Loucy (cell line): ENCODE measurements around the gene NGFR.

Source experiments
- H2AFZ ChIP-seq: fragments of 200-600 bp; sonication (generic); 2 replicates; pipeline ENCODE4 v1.6.0; 2016; ENCODE audit warnings: antibody characterized with exemption, mild to moderate bottlenecking, low read length, moderate library complexity
- H3F3A ChIP-seq: fragments of 200-600 bp; 2 replicates; pipeline ENCODE4 v1.6.0; 2016; ENCODE audit warnings: antibody characterized with exemption, low read depth, mild to moderate bottlenecking
- H3K27me3 ChIP-seq: fragments of 200-600 bp; sonication (generic); 2 replicates; pipeline ENCODE4 v1.6.1; 2014; ENCODE audit warnings: low read length, mild to moderate bottlenecking; ENCODE audit not compliant: insufficient read depth, poor library complexity, severe bottlenecking
- H3K36me3 ChIP-seq: fragments of 200-600 bp; sonication (generic); 2 replicates; pipeline ENCODE4 v1.6.1; 2016; ENCODE audit warnings: low read length; ENCODE audit not compliant: insufficient read depth
- H3K4me1 ChIP-seq: fragments of 200-600 bp; sonication (generic); 2 replicates; pipeline ENCODE4 v1.5.1; 2014; ENCODE audit warnings: low read length, mild to moderate bottlenecking; ENCODE audit not compliant: insufficient read depth, poor library complexity, severe bottlenecking
- H3K4me2 ChIP-seq: fragments of 200-600 bp; sonication (generic); 2 replicates; pipeline ENCODE4 v1.6.0; 2014; ENCODE audit warnings: antibody characterized with exemption, low read length, low read depth, mild to moderate bottlenecking; ENCODE audit not compliant: poor library complexity, severe bottlenecking
- H3K4me3 ChIP-seq: fragments of 200-600 bp; sonication (generic); 2 replicates; pipeline ENCODE4 v1.5.1; 2014; ENCODE audit warnings: low read length, mild to moderate bottlenecking, mixed read lengths; ENCODE audit not compliant: poor library complexity, severe bottlenecking
- H3K79me2 ChIP-seq: fragments of 200-600 bp; sonication (generic); 2 replicates; pipeline ENCODE4 v1.6.1; 2014; ENCODE audit warnings: low read length; ENCODE audit not compliant: insufficient read depth
- H3K9ac ChIP-seq: fragments of 200-600 bp; sonication (generic); 2 replicates; pipeline ENCODE4 v1.6.0; 2014; ENCODE audit warnings: mild to moderate bottlenecking, low read depth, low read length, moderate library complexity; ENCODE audit not compliant: poor library complexity, severe bottlenecking
- H3K9me2 ChIP-seq: fragments of 200-600 bp; sonication (generic); replicated peaks from 2 replicates; pipeline ENCODE4 v1.6.1; 2016; ENCODE audit warnings: low read depth, low read length, mixed read lengths
- H3K9me3 ChIP-seq: fragments of 200-600 bp; sonication (generic); 2 replicates; pipeline ENCODE4 v1.6.1; 2014; ENCODE audit warnings: mild to moderate bottlenecking, antibody characterized with exemption, low read length, low read depth; ENCODE audit not compliant: insufficient read depth
- H4K20me1 ChIP-seq: fragments of 200-600 bp; sonication (generic); 2 replicates; pipeline ENCODE4 v1.6.0; 2014; ENCODE audit warnings: antibody characterized with exemption, low read length, mild to moderate bottlenecking; ENCODE audit not compliant: insufficient read depth, poor library complexity, severe bottlenecking
- CTCF ChIP-seq: fragments of 200-600 bp; sonication (generic); conservative IDR thresholded peaks from 2 replicates; pipeline ENCODE4 v1.5.1; 2014; ENCODE audit warnings: mild to moderate bottlenecking, antibody characterized with exemption, low read length
- EZH2phosphoT487 ChIP-seq: fragments of 200-600 bp; IDR thresholded peaks from 2 replicates; pipeline ENCODE4 v1.6.1; 2018; ENCODE audit warnings: antibody characterized with exemption, mild to moderate bottlenecking, moderate library complexity, borderline replicate concordance

The NGFR gene

GRCh38 chr17:49522357-49522890 is 27.3 kb downstream of the NGFR start:
- Histone ChIP-seq H3K36me3 (no peaks in the 10 kb centered on the region), H3K9ac (no peak overlapping the region), H3K4me2 (no peak overlapping the region), H3K9me3 (no peaks in the 10 kb centered on the region), H3K4me1 (peaks cover 7% of the 10 kb centered on the region), H3K27me3 (no peaks in the 10 kb centered on the region), H3F3A (no peaks in the 10 kb centered on the region), H2AFZ (no peak overlapping the region), H4K20me1 (no peaks in the 10 kb centered on the region), H3K4me3 (no peak overlapping the region), H3K9me2 (no peaks in the 10 kb centered on the region), H3K79me2 (no peaks in the 10 kb centered on the region)
- TF ChIP-seq EZH2phosphoT487 (no peak), CTCF (no peak)

GRCh38 chr17:49523196-49523595 is 28.1 kb downstream of the NGFR start:
- no peak overlapping the region; the same call in 1 of the 2 replicates for H2AFZ ChIP-seq
- no peak overlapping the region for H3K9ac ChIP-seq

GRCh38 chr17:49523706-49524472 is 28.8 kb downstream of the NGFR start:
- no peaks in the 10 kb centered on the region for H3K36me3 ChIP-seq
- no peaks in the 10 kb centered on the region for H3K9me3 ChIP-seq
- H3K9ac ChIP-seq, result no peak overlapping the region
- H3K27me3 ChIP-seq, result no peaks in the 10 kb centered on the region
- H3K9me2 ChIP-seq, result no peaks in the 10 kb centered on the region
- H4K20me1 ChIP-seq, result no peaks in the 10 kb centered on the region
- H3K79me2 ChIP-seq, result no peaks in the 10 kb centered on the region
- no peak overlapping the region for H3K4me2 ChIP-seq
- no peaks in the 10 kb centered on the region for H3F3A ChIP-seq
- peaks cover 7% of the 10 kb centered on the region for H3K4me1 ChIP-seq
- no peak overlapping the region for H3K4me3 ChIP-seq
- no peak for TF ChIP-seq CTCF
- TF ChIP-seq EZH2phosphoT487, result no peak
- no peak overlapping the region; the same call in 1 of the 2 replicates for H2AFZ ChIP-seq

More at GRCh38 chr17:49523196-49523595, 28.1 kb downstream of the NGFR start:
- no peaks in the 10 kb centered on the region for H3K27me3 ChIP-seq
- no peaks in the 10 kb centered on the region for H3K79me2 ChIP-seq
- H4K20me1 ChIP-seq, result no peaks in the 10 kb centered on the region
- no peaks in the 10 kb centered on the region for H3K9me2 ChIP-seq
- no peak overlapping the region for H3K4me2 ChIP-seq
- TF ChIP-seq CTCF, result no peak
- no peak for TF ChIP-seq EZH2phosphoT487
- peaks cover 7% of the 10 kb centered on the region for H3K4me1 ChIP-seq
- no peaks in the 10 kb centered on the region for H3K9me3 ChIP-seq
- no peak overlapping the region for H3K4me3 ChIP-seq
- H3K36me3 ChIP-seq, result no peaks in the 10 kb centered on the region
- H3F3A ChIP-seq, result no peaks in the 10 kb centered on the region
